GM12892 (cell line): Measurements from ENCODE around the gene CACNA2D3.

ENCODE experiments used
- POLR2A ChIP-seq: IDR thresholded peaks from 2 replicates; pipeline ENCODE4 v1.6.1; 2011; ENCODE audit warnings: low read depth, low read length, control low read depth
- TAF1 ChIP-seq: IDR thresholded peaks from 2 replicates; pipeline ENCODE4 v1.6.1; 2011; ENCODE audit warnings: low read depth, mild to moderate bottlenecking, control low read depth, low read length, borderline replicate concordance

- TF ChIP-seq POLR2A = no peak
- TF ChIP-seq TAF1 = no peak
These were observed 735.9 kb downstream of the CACNA2D3 start for GRCh38 chr3:54858093-54858785.
